ENCODE data around the gene RFX2. TPM values are rescaled to one million over a fixed set of nuclear protein-coding genes. Genes with fewer than 3 reads are reported as not detected.

RFX2 gene
- total and polyA plus RNA-seq, 4 donors: 0.67 to 5.1 (median 2.8) TPM

- WGBS: 95% methylated on average over 2 of the region's 2 CpGs
- Histone ChIP-seq H3K9ac (ENCODE audit: low read depth in 1 of 2, low read length in 2 of 2) (no peak overlapping the region), H3K36me3 (ENCODE audit: control insufficient read depth in 4 of 4, insufficient read depth in 3 of 4, low read depth in 1 of 4, low read length in 3 of 4) (no peaks in the 10 kb centered on the region), H3K4me3 (ENCODE audit: low read depth in 1 of 3, low read length in 3 of 3) (no peak overlapping the region), H3K4me1 (ENCODE audit: control insufficient read depth in 4 of 4, insufficient read depth in 4 of 4, low read length in 3 of 4) (peaks cover 6 to 12% (median 8%) of the 10 kb centered on the region in 4 donors), H3K27ac (ENCODE audit: low read depth in 1 of 2, low read length in 2 of 2) (no peak overlapping the region), H3K27me3 (ENCODE audit: control insufficient read depth in 4 of 4, insufficient read depth in 4 of 4, low read length in 3 of 4) (no peaks in the 10 kb centered on the region), H3K9me3 (ENCODE audit: control insufficient read depth in 4 of 4, low read length in 3 of 4) (no peaks in the 10 kb centered on the region)
- DNase-seq (ENCODE audit: low spot score): no peak
- TF ChIP-seq, protein P1, sequence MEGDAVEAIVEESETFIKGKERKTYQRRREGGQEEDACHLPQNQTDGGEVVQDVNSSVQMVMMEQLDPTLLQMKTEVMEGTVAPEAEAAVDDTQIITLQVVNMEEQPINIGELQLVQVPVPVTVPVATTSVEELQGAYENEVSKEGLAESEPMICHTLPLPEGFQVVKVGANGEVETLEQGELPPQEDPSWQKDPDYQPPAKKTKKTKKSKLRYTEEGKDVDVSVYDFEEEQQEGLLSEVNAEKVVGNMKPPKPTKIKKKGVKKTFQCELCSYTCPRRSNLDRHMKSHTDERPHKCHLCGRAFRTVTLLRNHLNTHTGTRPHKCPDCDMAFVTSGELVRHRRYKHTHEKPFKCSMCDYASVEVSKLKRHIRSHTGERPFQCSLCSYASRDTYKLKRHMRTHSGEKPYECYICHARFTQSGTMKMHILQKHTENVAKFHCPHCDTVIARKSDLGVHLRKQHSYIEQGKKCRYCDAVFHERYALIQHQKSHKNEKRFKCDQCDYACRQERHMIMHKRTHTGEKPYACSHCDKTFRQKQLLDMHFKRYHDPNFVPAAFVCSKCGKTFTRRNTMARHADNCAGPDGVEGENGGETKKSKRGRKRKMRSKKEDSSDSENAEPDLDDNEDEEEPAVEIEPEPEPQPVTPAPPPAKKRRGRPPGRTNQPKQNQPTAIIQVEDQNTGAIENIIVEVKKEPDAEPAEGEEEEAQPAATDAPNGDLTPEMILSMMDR (IDR thresholded peaks at IDR 0.05; ENCODE audit: low read depth, low read length, missing input control): no peak
- TF ChIP-seq MAX (IDR thresholded peaks at IDR 0.05): no peak
- TF ChIP-seq JUND (IDR thresholded peaks at IDR 0.05): no peak
- TF ChIP-seq EGR1 (IDR thresholded peaks at IDR 0.05; ENCODE audit: low read depth in 2 of 2): no peak
- TF ChIP-seq, protein P2, sequence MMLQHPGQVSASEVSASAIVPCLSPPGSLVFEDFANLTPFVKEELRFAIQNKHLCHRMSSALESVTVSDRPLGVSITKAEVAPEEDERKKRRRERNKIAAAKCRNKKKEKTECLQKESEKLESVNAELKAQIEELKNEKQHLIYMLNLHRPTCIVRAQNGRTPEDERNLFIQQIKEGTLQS (IDR thresholded peaks at IDR 0.05): no peak
- no peak for TF ChIP-seq FOXA2 (IDR thresholded peaks at IDR 0.05)
- TF ChIP-seq SP1 (IDR thresholded peaks at IDR 0.05): no peak
- no peak for TF ChIP-seq HNF4A (conservative IDR thresholded peaks at IDR 0.05)
- no peak for TF ChIP-seq HNF4G (IDR thresholded peaks at IDR 0.05)
- no peak for TF ChIP-seq GABPA (IDR thresholded peaks at IDR 0.05 in 1 of 2, conservative IDR thresholded peaks at IDR 0.05 in 1 of 2)
Observed at GRCh38 chr19:6084821-6085220, 25.5 kb downstream of the RFX2 start.

DNA sequence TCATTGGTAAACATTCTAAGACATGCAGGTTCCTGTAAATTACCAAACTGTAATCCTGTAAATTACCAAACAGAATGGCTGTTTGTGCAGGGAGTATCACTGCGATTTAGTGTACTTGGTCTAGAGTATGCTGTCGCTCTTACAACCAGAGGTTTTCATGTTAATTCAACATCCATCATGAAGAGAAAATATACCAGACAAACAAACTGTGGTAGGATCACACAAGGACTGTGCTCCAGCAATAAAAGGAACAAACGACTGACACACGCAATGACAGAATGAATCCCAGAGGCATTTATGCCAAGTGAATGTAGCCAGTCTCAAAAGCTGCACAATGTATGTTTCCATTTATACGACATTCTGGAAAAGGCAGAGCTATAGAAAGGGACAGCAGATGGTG lies 31.2 kb downstream of the RFX2 start:
- H3K9me3 ChIP-seq (ENCODE audit: control insufficient read depth in 4 of 4, low read length in 3 of 4): no peaks in the 10 kb centered on the region
- 94% methylated on average over 5 of the region's 5 CpGs for WGBS
- no peaks in the 10 kb centered on the region for H3K36me3 ChIP-seq (ENCODE audit: control insufficient read depth in 4 of 4, insufficient read depth in 3 of 4, low read depth in 1 of 4, low read length in 3 of 4)
- DNase-seq (ENCODE audit: low spot score): no peak
- no peaks in the 10 kb centered on the region for H3K27me3 ChIP-seq (ENCODE audit: control insufficient read depth in 4 of 4, insufficient read depth in 4 of 4, low read length in 3 of 4)
- no peak overlapping the region for H3K4me3 ChIP-seq (ENCODE audit: low read depth in 1 of 3, low read length in 3 of 3)
- no peak overlapping the region for H3K9ac ChIP-seq (ENCODE audit: low read depth in 1 of 2, low read length in 2 of 2)
- H3K27ac ChIP-seq (ENCODE audit: low read depth in 1 of 2, low read length in 2 of 2): no peak overlapping the region
- TF ChIP-seq SP1 (IDR thresholded peaks at IDR 0.05): no peak
- TF ChIP-seq HNF4G (IDR thresholded peaks at IDR 0.05): no peak
- no peak for TF ChIP-seq NR2F2 (IDR thresholded peaks at IDR 0.05)
- TF ChIP-seq MAX (IDR thresholded peaks at IDR 0.05): no peak
- TF ChIP-seq, protein P1 (IDR thresholded peaks at IDR 0.05; ENCODE audit: low read depth, low read length, missing input control): no peak
- TF ChIP-seq EGR1 (IDR thresholded peaks at IDR 0.05; ENCODE audit: low read depth in 2 of 2): no peak
- TF ChIP-seq RAD21 (IDR thresholded peaks at IDR 0.05): no peak
- no peak for TF ChIP-seq RXRA (IDR thresholded peaks at IDR 0.05)
- no peak for TF ChIP-seq REST (IDR thresholded peaks at IDR 0.05)
- no peak for TF ChIP-seq GABPA (IDR thresholded peaks at IDR 0.05 in 1 of 2, conservative IDR thresholded peaks at IDR 0.05 in 1 of 2)
- TF ChIP-seq YY1 (IDR thresholded peaks at IDR 0.05): no peak
- no peak for TF ChIP-seq JUND (IDR thresholded peaks at IDR 0.05)
- no peak for TF ChIP-seq HNF4A (conservative IDR thresholded peaks at IDR 0.05)
- H3K4me1 ChIP-seq (ENCODE audit: control insufficient read depth in 4 of 4, insufficient read depth in 4 of 4, low read length in 3 of 4): peaks cover 2 to 9% (median 8%) of the 10 kb centered on the region in 4 donors
